SK-N-SH (cell line): ENCODE measurements around the gene ITGA1.

Experiments used
- CTCF ChIP-seq: fragments of 200-600 bp; sonication (generic); IDR thresholded peaks from 2 replicates; pipeline ENCODE4 v1.6.1; 2017; ENCODE audit warnings: antibody characterized with exemption, mild to moderate bottlenecking, moderate library complexity
- ELF1 ChIP-seq: IDR thresholded peaks from 2 replicates; pipeline ENCODE4 v1.4.0; 2012
- EP300 ChIP-seq, 2 experiments: IDR thresholded peaks; 2 replicates each; pipeline versions ENCODE4 v1.4.0 to v1.6.1; 2012; ENCODE audit warnings: borderline replicate concordance in 1 of 2, low read depth in 1 of 2, low read length in 1 of 2
- EZH2phosphoT487 ChIP-seq: fragments of 200-600 bp; sonication (generic); IDR thresholded peaks from 2 replicates; pipeline ENCODE4 v1.6.1; 2017; ENCODE audit warnings: low read depth, mixed run types, mild to moderate bottlenecking, antibody characterized with exemption, moderate library complexity, borderline replicate concordance
- MXI1 ChIP-seq: IDR thresholded peaks from 2 replicates; pipeline ENCODE4 v1.6.1; 2012; ENCODE audit warnings: mild to moderate bottlenecking, low read depth, low read length, improper control_type of control experiment
- POLR2AphosphoS5 ChIP-seq: IDR thresholded peaks from 2 replicates; pipeline ENCODE4 v1.6.1; 2012; ENCODE audit warnings: low read depth, low read length
- TF ChIP-seq, protein P1 (sequence below): IDR thresholded peaks from 2 replicates; pipeline ENCODE4 v1.6.1; 2012; ENCODE audit warnings: mild to moderate bottlenecking, low read depth, low read length, moderate library complexity
- TF ChIP-seq, protein P2 (sequence below): fragments of 150-350 bp; IDR thresholded peaks from 2 replicates; pipeline ENCODE4 v1.6.1; 2017; ENCODE audit warnings: antibody characterized with exemption, low read length, low read depth, borderline replicate concordance

- TF ChIP-seq CTCF, result no peak
- TF ChIP-seq ELF1, result no peak
- TF ChIP-seq, protein P1, sequence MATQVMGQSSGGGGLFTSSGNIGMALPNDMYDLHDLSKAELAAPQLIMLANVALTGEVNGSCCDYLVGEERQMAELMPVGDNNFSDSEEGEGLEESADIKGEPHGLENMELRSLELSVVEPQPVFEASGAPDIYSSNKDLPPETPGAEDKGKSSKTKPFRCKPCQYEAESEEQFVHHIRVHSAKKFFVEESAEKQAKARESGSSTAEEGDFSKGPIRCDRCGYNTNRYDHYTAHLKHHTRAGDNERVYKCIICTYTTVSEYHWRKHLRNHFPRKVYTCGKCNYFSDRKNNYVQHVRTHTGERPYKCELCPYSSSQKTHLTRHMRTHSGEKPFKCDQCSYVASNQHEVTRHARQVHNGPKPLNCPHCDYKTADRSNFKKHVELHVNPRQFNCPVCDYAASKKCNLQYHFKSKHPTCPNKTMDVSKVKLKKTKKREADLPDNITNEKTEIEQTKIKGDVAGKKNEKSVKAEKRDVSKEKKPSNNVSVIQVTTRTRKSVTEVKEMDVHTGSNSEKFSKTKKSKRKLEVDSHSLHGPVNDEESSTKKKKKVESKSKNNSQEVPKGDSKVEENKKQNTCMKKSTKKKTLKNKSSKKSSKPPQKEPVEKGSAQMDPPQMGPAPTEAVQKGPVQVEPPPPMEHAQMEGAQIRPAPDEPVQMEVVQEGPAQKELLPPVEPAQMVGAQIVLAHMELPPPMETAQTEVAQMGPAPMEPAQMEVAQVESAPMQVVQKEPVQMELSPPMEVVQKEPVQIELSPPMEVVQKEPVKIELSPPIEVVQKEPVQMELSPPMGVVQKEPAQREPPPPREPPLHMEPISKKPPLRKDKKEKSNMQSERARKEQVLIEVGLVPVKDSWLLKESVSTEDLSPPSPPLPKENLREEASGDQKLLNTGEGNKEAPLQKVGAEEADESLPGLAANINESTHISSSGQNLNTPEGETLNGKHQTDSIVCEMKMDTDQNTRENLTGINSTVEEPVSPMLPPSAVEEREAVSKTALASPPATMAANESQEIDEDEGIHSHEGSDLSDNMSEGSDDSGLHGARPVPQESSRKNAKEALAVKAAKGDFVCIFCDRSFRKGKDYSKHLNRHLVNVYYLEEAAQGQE, result no peak
- TF ChIP-seq, protein P2, sequence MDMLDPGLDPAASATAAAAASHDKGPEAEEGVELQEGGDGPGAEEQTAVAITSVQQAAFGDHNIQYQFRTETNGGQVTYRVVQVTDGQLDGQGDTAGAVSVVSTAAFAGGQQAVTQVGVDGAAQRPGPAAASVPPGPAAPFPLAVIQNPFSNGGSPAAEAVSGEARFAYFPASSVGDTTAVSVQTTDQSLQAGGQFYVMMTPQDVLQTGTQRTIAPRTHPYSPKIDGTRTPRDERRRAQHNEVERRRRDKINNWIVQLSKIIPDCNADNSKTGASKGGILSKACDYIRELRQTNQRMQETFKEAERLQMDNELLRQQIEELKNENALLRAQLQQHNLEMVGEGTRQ, result no peak
- TF ChIP-seq POLR2AphosphoS5, result no peak
- no peak for TF ChIP-seq EP300 (IDR thresholded peaks at IDR 0.05; ENCODE audit: borderline replicate concordance in 1 of 2, low read depth in 1 of 2, low read length in 1 of 2)
- TF ChIP-seq EZH2phosphoT487, result no peak
- no peak for TF ChIP-seq MXI1
Measured at GRCh38 chr5:52981507-52981906, 193.8 kb downstream of the ITGA1 start.
